NCI-H2227 (cell line): ENCODE results near the gene TBC1D21.
"Not testable (repeated sequence)": the region's sequence is repeated elsewhere in the genome, so short reads cannot be mapped to it uniquely, and the experiment has no call there.

Experiments used
- DNase-seq: peaks from one replicate; lab custom pipeline; 2025; ENCODE audit not compliant: unreplicated experiment; lab: John Stamatoyannopoulos, UW

Gene TBC1D21

GRCh38 chr15:73927476-73928240, 54.3 kb downstream of the TBC1D21 start:
- DNase-seq = peak; percentile 60

- DNase-seq = no peak
Measured at GRCh38 chr15:73928241-73928579, 54.8 kb downstream of the TBC1D21 start.

DNA sequence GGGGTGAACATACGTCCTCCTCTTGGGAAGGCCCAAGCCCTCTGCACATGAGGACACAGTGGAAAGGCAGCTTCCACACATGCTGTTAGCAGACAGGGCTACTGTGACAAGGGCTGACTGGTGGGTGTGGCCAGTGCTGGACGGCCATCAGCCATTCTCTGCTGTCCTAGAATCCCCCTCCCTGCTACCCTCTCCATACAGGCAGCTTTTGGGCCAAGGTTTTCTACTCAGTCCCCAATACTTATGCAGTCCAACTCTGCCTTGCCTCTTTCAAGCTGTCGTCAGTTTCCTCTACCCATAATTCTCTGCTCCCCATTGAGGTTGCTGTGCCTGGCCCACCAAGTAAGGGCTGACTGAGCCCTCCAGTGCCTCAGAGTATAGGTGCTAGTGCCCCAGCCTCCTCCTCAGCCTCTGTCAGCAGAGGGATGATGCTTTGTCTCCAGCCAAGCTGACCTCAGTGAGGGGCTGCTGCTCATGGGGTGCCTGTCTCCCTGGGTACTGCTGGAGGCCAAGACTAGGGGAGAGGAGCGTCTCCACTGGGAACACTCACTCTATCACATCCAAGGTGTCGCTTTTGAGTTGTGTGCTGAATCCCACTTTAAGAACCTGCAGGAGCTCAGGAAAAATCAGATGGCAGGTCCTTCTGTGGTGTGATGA, 55.7 kb downstream of the TBC1D21 start:
- DNase-seq = peak; percentile 26

DNA sequence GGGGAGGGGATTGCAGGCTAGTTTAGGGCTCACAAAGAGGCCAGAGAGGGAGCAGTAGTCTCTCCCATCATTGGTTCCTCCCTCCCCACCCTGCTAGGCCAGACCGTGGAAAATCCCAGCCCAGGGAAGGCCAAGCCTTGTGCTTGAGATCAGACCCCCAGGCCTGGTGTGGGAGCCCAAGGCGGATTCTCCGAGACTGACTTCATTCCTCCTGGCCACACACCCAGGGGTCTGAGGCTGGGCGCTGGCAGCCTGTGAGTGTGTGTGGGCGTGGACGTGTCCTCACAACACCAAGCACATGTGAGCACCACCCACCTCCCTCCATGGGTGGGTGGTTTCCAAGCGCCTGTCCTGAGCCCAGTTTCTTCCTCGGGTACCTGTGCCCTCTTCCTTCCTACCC, 57.0 kb downstream of the TBC1D21 start:
- no peak for DNase-seq

DNA sequence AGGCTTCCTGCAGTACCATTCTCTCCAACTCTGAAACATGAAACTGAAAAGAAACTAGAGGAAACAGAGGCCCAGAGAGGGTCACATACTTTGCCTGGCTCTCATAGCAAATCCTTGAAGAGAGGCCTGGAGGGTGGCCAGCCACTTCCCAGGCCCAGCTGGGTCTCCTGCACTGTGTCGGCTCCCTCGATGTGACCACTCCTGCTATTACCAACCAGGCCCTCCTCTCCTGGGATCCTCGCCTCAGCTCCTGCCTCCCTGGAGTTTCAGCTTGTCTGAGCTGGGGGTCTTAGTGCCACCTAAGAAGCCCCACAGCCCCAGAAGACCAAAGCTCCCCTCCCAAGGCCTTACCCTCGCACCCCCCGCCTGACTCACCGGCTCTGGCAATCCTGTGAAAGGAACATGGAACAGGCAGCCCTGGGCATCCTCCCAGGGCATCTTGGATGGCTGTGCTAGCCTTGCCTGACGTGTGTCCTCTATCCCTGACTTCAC, 57.5 kb downstream of the TBC1D21 start:
- no peak for DNase-seq

- DNase-seq = no peak
Measured at GRCh38 chr15:73931441-73931840, 58.1 kb downstream of the TBC1D21 start.

- DNase-seq = no peak
Measured at GRCh38 chr15:73932381-73933191, 59.2 kb downstream of the TBC1D21 start.

DNA sequence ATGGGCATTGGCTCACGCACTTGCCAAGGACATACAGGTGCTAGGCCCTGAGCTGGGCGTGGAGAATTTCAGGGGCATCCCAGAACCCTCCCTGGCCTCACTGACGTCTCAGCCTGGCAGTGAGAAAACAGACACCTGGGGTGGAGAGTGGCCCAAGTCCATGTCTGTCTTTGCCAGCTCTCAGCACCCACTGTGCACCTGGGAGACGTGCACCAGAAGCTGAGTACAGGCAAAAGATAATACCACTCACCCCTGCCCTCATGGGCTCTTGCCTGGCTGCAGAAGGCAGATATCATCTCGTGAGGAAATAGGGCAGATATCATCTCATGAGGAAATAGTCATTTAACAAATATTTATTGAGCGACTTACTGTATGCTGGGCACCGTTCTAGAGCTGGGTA, 60.9 kb downstream of the TBC1D21 start:
- no peak for DNase-seq

DNA sequence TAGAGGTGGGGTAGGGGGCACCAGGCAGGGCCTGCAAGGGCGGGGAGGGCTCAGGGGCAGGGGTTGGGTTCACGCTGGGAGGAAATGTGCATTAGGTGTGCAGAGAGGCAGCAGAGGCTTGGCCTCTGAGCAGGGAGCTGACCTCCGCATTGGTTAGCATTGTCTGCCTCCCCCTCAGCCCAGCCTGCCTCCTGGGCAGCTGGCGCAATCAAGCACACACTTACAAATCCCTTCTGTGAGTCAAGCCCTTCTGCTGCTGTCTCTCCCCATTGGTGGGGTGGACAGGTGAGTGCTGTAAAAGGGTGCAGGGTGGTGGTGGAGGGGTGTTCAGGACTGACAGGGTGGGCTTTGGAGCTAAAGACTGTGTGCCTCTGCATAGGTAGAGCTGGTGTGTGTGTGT, 62.2 kb downstream of the TBC1D21 start:
- peak; percentile 10 for DNase-seq

DNA sequence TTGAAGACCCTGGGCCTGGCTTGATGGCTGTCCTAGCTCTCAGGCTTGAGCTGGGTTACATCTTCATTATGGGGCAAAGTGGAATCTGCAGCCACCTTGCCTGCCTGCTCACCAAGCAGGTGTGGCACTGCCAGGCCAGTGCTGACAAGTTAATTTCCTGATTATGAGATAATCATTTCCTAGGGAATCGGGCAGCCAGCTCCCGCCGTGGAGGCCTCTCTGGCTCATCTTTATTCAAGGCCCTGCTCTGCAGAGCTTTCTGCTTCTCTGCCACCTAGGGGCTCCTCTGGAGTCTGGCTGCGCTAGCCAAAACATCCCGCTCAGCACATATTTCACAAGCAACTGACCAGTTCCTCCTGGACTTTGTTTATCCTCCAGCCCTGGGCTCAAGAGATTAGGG, 62.8 kb downstream of the TBC1D21 start:
- DNase-seq = peak; percentile 21

- no peak for DNase-seq
Measured at GRCh38 chr15:73936588-73937290, 63.4 kb downstream of the TBC1D21 start.

DNA sequence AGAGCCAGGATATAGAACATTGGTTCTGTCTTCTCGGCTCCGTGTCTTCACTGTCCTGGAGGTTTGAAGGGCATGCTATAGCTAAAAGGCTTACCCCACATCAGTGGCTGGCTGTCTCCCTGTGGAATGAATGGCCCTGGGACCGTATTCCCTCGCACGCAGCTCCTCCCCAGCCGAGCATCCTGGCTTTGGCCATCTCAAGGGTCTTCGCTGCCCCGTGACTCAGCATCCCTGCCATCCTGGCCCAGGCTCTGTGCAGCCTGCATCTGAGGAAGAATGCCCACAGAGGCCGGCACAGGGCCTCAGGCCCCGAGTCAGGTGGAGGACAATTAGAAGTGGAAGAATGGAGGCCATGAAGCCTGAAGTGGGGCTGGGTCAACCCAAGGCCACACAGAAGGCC, 63.9 kb downstream of the TBC1D21 start:
- DNase-seq = no peak

GRCh38 chr15:73937726-73938125, 64.4 kb downstream of the TBC1D21 start:
- DNase-seq = no peak

DNA sequence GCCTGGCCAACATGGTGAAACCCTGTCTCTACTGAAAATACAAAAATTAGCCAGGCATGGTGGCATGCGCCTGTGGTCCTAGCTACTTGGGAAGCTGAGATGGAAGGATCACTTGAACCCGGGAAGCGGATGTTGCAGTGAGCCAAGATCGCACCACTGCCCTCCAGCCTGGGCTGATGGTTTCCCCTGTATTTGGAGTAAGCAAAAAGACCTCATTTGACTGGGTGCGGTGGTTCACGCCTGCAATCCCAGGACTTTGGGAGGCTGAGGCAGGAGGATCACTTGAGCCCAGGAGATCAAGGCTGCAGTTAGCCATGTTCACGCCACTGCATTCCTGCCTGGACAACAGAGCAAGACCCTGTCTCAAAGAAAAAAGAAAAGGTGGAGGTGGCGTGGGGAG, 65.2 kb downstream of the TBC1D21 start:
- not testable (repeated sequence) for DNase-seq
